HG03103 (cell line): ENCODE results near the gene SORBS1.

Experiments
- ATAC-seq: cut with Tn5 transposase; IDR thresholded peaks from one replicate; pipeline ENCODE4 v1.9.1; 2021; ENCODE audit warnings: low read depth; ENCODE audit not compliant: unreplicated experiment

The SORBS1 gene

GRCh38 chr10:95445223-95445836 is 115.8 kb downstream of the SORBS1 start:
- no peak for ATAC-seq

GRCh38 chr10:95444792-95445191 is 116.4 kb downstream of the SORBS1 start:
- ATAC-seq, result no peak

- no peak for ATAC-seq
Observed at GRCh38 chr10:95443636-95444035, 117.5 kb downstream of the SORBS1 start.

- ATAC-seq, result no peak
Observed at GRCh38 chr10:95442341-95442740, 118.8 kb downstream of the SORBS1 start.

GRCh38 chr10:95441547-95441923 is 119.6 kb downstream of the SORBS1 start:
- ATAC-seq, result no peak

- ATAC-seq, result peak; percentile 58
Observed at GRCh38 chr10:95440756-95441546, 120.2 kb downstream of the SORBS1 start.

- no peak for ATAC-seq
Observed at GRCh38 chr10:95440038-95440725, 121.0 kb downstream of the SORBS1 start.

- ATAC-seq, result no peak
Observed at GRCh38 chr10:95438781-95439180, 122.4 kb downstream of the SORBS1 start.

- ATAC-seq, result no peak
Observed at GRCh38 chr10:95437669-95438068, 123.5 kb downstream of the SORBS1 start.

- ATAC-seq, result no peak
Observed at GRCh38 chr10:95435548-95436279, 125.5 kb downstream of the SORBS1 start.

- ATAC-seq, result no peak
Observed at GRCh38 chr10:95434583-95434982, 126.6 kb downstream of the SORBS1 start.

GRCh38 chr10:95431900-95432342 is 129.2 kb downstream of the SORBS1 start:
- peak; percentile 56 for ATAC-seq

- ATAC-seq, result peak; percentile 74
Observed at GRCh38 chr10:95430231-95430951, 130.8 kb downstream of the SORBS1 start.

GRCh38 chr10:95429639-95430038 is 131.5 kb downstream of the SORBS1 start:
- no peak for ATAC-seq

- no peak for ATAC-seq
Observed at GRCh38 chr10:95428701-95429100, 132.5 kb downstream of the SORBS1 start.

GRCh38 chr10:95426482-95426881 is 134.7 kb downstream of the SORBS1 start:
- ATAC-seq, result no peak

- no peak for ATAC-seq
Observed at GRCh38 chr10:95425592-95426465, 135.3 kb downstream of the SORBS1 start.

GRCh38 chr10:95423164-95424005 is 137.8 kb downstream of the SORBS1 start:
- ATAC-seq, result no peak
